C4-2B (cell line): ENCODE results near the gene TMBIM1.

ENCODE experiments used
- ZFX ChIP-seq: fragments of 450-650 bp; IDR thresholded peaks from 2 replicates; pipeline ENCODE4 v1.6.1; 2017
- TF ChIP-seq, protein P1 (sequence below): fragments of 450-650 bp; conservative IDR thresholded peaks from 2 replicates; pipeline ENCODE4 v1.5.1; 2017; ENCODE audit warnings: mild to moderate bottlenecking

DNA sequence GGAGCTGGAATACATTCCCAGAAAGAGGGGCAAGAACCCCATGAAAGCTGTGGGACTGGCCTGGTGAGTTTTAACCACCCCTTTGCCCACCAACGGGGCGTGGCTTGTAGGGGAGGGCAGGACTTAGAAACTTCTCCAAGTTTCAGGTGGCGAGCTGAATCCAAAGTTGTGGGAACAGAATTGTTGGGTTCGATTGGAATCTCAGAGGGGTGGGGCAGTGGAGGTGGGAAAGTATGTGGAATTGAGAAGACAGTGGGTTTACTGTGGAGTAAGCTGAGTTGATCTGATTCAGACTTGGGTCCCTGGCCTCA is 20.9 kb downstream of the TMBIM1 start:
- no peak for TF ChIP-seq ZFX
- TF ChIP-seq, protein P1, sequence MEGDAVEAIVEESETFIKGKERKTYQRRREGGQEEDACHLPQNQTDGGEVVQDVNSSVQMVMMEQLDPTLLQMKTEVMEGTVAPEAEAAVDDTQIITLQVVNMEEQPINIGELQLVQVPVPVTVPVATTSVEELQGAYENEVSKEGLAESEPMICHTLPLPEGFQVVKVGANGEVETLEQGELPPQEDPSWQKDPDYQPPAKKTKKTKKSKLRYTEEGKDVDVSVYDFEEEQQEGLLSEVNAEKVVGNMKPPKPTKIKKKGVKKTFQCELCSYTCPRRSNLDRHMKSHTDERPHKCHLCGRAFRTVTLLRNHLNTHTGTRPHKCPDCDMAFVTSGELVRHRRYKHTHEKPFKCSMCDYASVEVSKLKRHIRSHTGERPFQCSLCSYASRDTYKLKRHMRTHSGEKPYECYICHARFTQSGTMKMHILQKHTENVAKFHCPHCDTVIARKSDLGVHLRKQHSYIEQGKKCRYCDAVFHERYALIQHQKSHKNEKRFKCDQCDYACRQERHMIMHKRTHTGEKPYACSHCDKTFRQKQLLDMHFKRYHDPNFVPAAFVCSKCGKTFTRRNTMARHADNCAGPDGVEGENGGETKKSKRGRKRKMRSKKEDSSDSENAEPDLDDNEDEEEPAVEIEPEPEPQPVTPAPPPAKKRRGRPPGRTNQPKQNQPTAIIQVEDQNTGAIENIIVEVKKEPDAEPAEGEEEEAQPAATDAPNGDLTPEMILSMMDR = no peak
